ENCODE results near the gene CLDN19.
A peak's percentile ranks its signal among the peaks of the same experiment; 100 is the strongest.
"Not testable (repeated sequence)": the region's sequence is repeated elsewhere in the genome, so short reads cannot be mapped to it uniquely, and the experiment has no call there.

The CLDN19 gene

GRCh38 chr1:42730988-42731387 lies 9.0 kb downstream of the CLDN19 start:
- TF ChIP-seq, protein P1, sequence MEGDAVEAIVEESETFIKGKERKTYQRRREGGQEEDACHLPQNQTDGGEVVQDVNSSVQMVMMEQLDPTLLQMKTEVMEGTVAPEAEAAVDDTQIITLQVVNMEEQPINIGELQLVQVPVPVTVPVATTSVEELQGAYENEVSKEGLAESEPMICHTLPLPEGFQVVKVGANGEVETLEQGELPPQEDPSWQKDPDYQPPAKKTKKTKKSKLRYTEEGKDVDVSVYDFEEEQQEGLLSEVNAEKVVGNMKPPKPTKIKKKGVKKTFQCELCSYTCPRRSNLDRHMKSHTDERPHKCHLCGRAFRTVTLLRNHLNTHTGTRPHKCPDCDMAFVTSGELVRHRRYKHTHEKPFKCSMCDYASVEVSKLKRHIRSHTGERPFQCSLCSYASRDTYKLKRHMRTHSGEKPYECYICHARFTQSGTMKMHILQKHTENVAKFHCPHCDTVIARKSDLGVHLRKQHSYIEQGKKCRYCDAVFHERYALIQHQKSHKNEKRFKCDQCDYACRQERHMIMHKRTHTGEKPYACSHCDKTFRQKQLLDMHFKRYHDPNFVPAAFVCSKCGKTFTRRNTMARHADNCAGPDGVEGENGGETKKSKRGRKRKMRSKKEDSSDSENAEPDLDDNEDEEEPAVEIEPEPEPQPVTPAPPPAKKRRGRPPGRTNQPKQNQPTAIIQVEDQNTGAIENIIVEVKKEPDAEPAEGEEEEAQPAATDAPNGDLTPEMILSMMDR (IDR thresholded peaks at IDR 0.05; ENCODE audit: insufficient read depth, low read depth, low read length, missing control alignments), result no peak
- DNase-seq (ENCODE audit: low read depth), result peak; percentile 44
- H3K4me3 ChIP-seq (ENCODE audit: low read depth, low read length), result no peak overlapping the region

DNA sequence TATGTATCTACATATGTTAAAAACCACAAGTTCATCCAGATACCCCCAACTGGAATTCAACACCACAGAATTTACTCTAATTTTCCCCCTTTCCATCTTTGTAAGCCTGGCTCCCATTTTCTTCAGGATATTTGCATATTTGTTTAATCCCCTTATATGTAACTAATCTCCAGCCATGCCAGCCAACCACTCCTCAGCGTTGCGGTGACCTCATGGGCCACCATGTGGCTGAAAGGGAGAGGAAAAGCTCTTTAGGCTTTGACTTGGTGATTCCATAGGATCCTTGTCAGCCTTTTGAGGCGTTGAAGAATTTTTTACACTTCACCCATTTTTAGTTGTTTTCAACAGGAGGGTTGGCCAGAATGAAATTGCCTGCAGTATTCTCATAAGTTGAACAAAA lies 10.0 kb downstream of the CLDN19 start:
- no peak for DNase-seq (ENCODE audit: low read depth)
- TF ChIP-seq, protein P1 (IDR thresholded peaks at IDR 0.05; ENCODE audit: insufficient read depth, low read depth, low read length, missing control alignments), result no peak
- H3K4me3 ChIP-seq (ENCODE audit: low read depth, low read length), result no peak overlapping the region

GRCh38 chr1:42725820-42726219 lies 14.2 kb downstream of the CLDN19 start:
- not testable (repeated sequence) for H3K4me3 ChIP-seq (ENCODE audit: low read depth, low read length); DNase-seq (ENCODE audit: low read depth)

DNA sequence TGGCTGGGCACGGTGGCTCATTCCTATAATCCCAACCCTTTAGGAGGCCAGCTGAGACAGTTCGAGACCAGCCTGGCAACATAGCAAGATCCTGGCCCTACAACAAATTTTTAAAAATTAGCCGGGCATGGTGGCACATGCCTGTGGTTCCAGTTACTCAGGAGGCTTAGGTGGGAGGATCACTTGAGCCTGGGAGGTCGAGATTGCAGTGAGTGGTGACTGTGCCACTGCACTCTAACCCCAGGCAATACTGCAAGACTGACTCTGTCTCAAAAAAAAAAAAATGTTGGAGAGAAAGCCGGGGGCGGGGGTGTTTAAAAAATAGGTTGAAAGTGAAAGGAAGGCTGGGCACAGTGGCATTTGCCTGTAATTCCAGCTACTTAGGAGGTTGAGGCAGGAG lies 16.5 kb downstream of the CLDN19 start:
- no peak overlapping the region for H3K4me3 ChIP-seq (ENCODE audit: low read depth, low read length)
- TF ChIP-seq, protein P1 (IDR thresholded peaks at IDR 0.05; ENCODE audit: insufficient read depth, low read depth, low read length, missing control alignments), result no peak
- DNase-seq (ENCODE audit: low read depth), result no peak

GRCh38 chr1:42722403-42722802 lies 17.6 kb downstream of the CLDN19 start:
- DNase-seq (ENCODE audit: low read depth); H3K4me3 ChIP-seq (ENCODE audit: low read depth, low read length): not testable (repeated sequence)

DNA sequence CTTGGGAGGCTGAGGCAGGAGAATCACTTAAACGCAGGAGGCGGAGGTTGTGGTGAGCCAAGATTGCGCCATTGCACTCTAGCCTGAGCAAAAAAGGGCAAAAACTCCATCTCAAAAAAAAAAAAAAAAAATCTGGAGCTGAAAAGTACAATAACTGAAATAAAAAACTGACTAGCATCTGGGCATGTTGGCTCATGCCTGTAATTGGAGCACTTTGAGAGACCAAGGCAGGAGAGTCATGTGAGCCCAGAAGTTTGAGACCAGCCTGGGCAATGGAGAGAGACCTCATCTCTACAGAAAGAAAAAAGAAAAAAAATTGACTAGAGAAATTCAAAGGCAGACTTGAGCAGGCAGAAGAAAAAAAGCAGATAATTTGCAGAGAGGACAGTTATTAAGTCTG lies 18.1 kb downstream of the CLDN19 start:
- TF ChIP-seq, protein P1 (IDR thresholded peaks at IDR 0.05; ENCODE audit: insufficient read depth, low read depth, low read length, missing control alignments), result no peak
- no peak overlapping the region for H3K4me3 ChIP-seq (ENCODE audit: low read depth, low read length)
- DNase-seq (ENCODE audit: low read depth), result no peak

DNA sequence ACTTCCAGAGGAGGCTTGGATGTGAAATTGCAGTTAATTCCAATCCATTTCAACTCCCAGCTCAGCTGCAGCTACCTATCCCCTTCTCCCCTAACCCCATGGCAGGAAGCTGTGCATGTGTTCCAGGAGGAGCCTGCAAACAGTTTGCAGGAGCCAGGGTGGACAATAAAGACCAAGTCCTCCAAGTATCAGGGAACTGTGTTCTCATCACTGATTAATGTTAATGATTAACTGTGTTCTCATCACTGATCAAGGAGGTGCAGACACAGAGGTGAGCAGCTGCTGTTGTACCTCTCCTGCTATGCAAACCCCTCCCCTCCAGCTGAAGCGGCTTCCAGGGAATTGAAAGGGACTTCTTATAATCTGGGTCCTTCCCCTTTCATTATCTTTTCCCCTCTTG lies 19.2 kb downstream of the CLDN19 start:
- TF ChIP-seq, protein P1 (IDR thresholded peaks at IDR 0.05; ENCODE audit: insufficient read depth, low read depth, low read length, missing control alignments), result no peak
- no peak overlapping the region for H3K4me3 ChIP-seq (ENCODE audit: low read depth, low read length)
- no peak for DNase-seq (ENCODE audit: low read depth)

DNA sequence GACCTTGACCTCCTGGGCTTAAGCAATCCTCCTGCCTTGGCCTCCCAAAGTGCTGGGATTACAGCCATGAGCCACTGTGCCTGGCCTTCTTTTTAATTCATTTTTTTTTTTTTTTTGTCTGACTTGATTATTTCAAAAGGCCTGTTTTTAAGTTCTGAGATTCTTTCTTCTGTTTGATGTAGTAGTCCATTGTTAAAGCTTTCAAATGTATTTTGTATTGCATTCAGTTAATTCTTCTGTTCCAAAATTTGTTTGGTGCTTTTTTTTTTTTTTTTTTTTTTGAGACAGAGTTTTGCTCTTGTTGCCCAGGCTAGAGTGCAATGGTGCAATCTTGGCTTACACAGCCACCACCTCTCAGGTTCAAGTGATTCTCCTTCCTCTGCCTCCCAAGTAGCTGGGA lies 25.6 kb downstream of the CLDN19 start:
- not testable (repeated sequence) for DNase-seq (ENCODE audit: low read depth); H3K4me3 ChIP-seq (ENCODE audit: low read depth, low read length)

- TF ChIP-seq, protein P1 (IDR thresholded peaks at IDR 0.05; ENCODE audit: insufficient read depth, low read depth, low read length, missing control alignments), result no peak
- no peak for DNase-seq (ENCODE audit: low read depth)
These were observed 26.7 kb downstream of the CLDN19 start for GRCh38 chr1:42713293-42713692.

DNA sequence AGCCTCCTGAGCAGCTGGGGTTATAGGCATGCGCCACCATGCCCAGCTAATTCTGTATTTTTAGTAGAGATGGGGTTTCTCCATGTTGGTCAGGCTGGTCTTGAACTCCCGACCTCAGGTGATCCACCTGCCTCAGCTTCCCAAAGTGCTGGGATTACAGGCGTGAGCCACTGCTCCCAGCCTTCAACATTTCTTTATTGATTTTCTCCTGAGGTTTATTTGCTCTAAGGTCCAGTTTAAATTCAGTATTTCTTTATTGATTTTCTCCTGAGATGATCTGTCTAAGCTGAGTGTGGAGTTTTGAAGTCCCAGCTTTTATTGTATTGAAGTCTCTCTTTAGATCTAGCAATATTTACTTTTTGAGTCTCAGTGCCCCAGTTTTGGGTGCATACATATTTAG lies 27.2 kb downstream of the CLDN19 start:
- not testable (repeated sequence) for H3K4me3 ChIP-seq (ENCODE audit: low read depth, low read length); DNase-seq (ENCODE audit: low read depth)

More at GRCh38 chr1:42713293-42713692, 26.7 kb downstream of the CLDN19 start:
- no peak overlapping the region for H3K4me3 ChIP-seq (ENCODE audit: low read depth, low read length)

Data from GM12865 (cell line).